Endothelial cell of umbilical vein (primary cell): ENCODE data around the gene NR1D1. TPM values are rescaled to one million over a fixed set of nuclear protein-coding genes. Genes with fewer than 3 reads are reported as not detected.

Experiments
- BruUV-seq: library from RNA; stranded (reverse); fragments of 400-500 nt; replicated peaks from 2 replicates; lab custom pipeline; 2021; lab: Mats Ljungman, UMichigan
- CTCF ChIA-PET: fragments of 300-600, 350-600 bp; sonication (Branson Sonifier 250); formaldehyde crosslinking; loops from one replicate; lab custom pipeline; 2021; ENCODE audit warnings: antibody characterized with exemption, inconsistent platforms; lab: Charles Lee
- POLR2A ChIA-PET: fragments of 300-600, 350-600 bp; sonication (Branson Sonifier 250); formaldehyde crosslinking; loops from one replicate; lab custom pipeline; 2021; ENCODE audit warnings: antibody characterized with exemption, inconsistent platforms; lab: Charles Lee
- DNase-seq: peaks from one replicate; pipeline ENCODE4 v3.0.0-alpha.2; 2011; ENCODE audit warnings: low read depth, low spot score
- FAIRE-seq: peaks from 2 replicates; lab custom pipeline; 2011; peaks lifted over from hg19 to GRCh38; lab: Jason Lieb, UNC
- H2AFZ ChIP-seq: 2 replicates; pipeline ENCODE4 v1.6.0; 2012; ENCODE audit warnings: low read depth, low read length, control low read depth, inconsistent platforms
- H3K27ac ChIP-seq: 2 replicates; pipeline ENCODE4 v1.5.1; 2011; ENCODE audit warnings: low read depth, mild to moderate bottlenecking, control low read depth, low read length, moderate library complexity; ENCODE audit not compliant: insufficient read depth
- H3K27me3 ChIP-seq, 2 experiments: 2 replicates each; pipeline versions ENCODE4 v1.6.0 to v1.6.1; 2011; ENCODE audit warnings: low read length in 2 of 2, mixed read lengths in 1 of 2; ENCODE audit not compliant: control insufficient read depth in 2 of 2, insufficient read depth in 2 of 2
- H3K36me3 ChIP-seq, 2 experiments: 2 replicates in 1 of 2; 3 replicates in 1 of 2; pipeline ENCODE4 v1.5.1; 2011; ENCODE audit warnings: low read length in 2 of 2, mild to moderate bottlenecking in 1 of 2, moderate library complexity in 1 of 2; ENCODE audit not compliant: control insufficient read depth in 2 of 2, insufficient read depth in 2 of 2; ENCODE audit errors: extremely low read depth in 1 of 2
- H3K4me1 ChIP-seq: 3 replicates; pipeline ENCODE4 v1.5.1; 2011; ENCODE audit warnings: mild to moderate bottlenecking, low read length; ENCODE audit not compliant: control insufficient read depth, insufficient read depth; ENCODE audit errors: extremely low read depth
- H3K4me2 ChIP-seq: 2 replicates; pipeline ENCODE4 v1.6.1; 2011; ENCODE audit warnings: low read length, control low read depth, mixed read lengths; ENCODE audit not compliant: insufficient read depth
- H3K4me3 ChIP-seq, 3 experiments: fragments of 200-600 bp in 1 of 3; sonication (generic), shearing (Covaris generic) in 1 of 3; replicated peaks in 1 of 3; 2 replicates each; pipeline ENCODE4 v1.5.1; 2011 to 2016; ENCODE audit warnings: control low read depth in 3 of 3, low read length in 3 of 3, mild to moderate bottlenecking in 2 of 3, inconsistent platforms in 1 of 3, low read depth in 1 of 3, moderate library complexity in 1 of 3; ENCODE audit not compliant: insufficient read depth in 1 of 3
- H3K79me2 ChIP-seq: 2 replicates; pipeline ENCODE4 v1.6.0; 2012; ENCODE audit warnings: low read length, inconsistent platforms; ENCODE audit not compliant: control insufficient read depth, insufficient read depth
- H3K9ac ChIP-seq: replicated peaks from 2 replicates; pipeline ENCODE3; 2011; ENCODE audit warnings: low read length, control low read depth; ENCODE audit not compliant: insufficient read depth; ENCODE audit errors: extremely low read depth
- H3K9me1 ChIP-seq: replicated peaks from 3 replicates; pipeline ENCODE4 v1.6.0; 2011; ENCODE audit warnings: mild to moderate bottlenecking, low read length; ENCODE audit not compliant: control insufficient read depth, insufficient read depth; ENCODE audit errors: extremely low read depth
- H3K9me3 ChIP-seq: replicated peaks from 2 replicates; pipeline ENCODE4 v1.5.1; 2012; ENCODE audit warnings: low read length, inconsistent platforms; ENCODE audit not compliant: control insufficient read depth, insufficient read depth
- H4K20me1 ChIP-seq: replicated peaks from 2 replicates; pipeline ENCODE3; 2011; ENCODE audit warnings: mild to moderate bottlenecking, low read length; ENCODE audit not compliant: control insufficient read depth, insufficient read depth; ENCODE audit errors: extremely low read depth
- EZH2 ChIP-seq: IDR thresholded peaks from 2 replicates; pipeline ENCODE4 v1.6.1; 2012; ENCODE audit warnings: borderline replicate concordance, low read depth, mild to moderate bottlenecking, moderate library complexity, low read length, inconsistent platforms; ENCODE audit not compliant: severe bottlenecking
- FOS ChIP-seq: IDR thresholded peaks from 2 replicates; pipeline ENCODE4 v1.6.1; 2011; ENCODE audit warnings: mild to moderate bottlenecking, low read length, moderate library complexity, borderline replicate concordance; ENCODE audit not compliant: insufficient read depth
- GATA2 ChIP-seq: IDR thresholded peaks from 2 replicates; pipeline ENCODE4 v1.7.0; 2011; ENCODE audit warnings: low read depth, mild to moderate bottlenecking, moderate library complexity, mixed read lengths, low read length; ENCODE audit not compliant: insufficient read length, insufficient read depth
- JUN ChIP-seq: IDR thresholded peaks from 2 replicates; pipeline ENCODE4 v1.6.1; 2011; ENCODE audit warnings: borderline replicate concordance, low read depth; ENCODE audit not compliant: insufficient read length, insufficient read depth
- MYC ChIP-seq: IDR thresholded peaks from one replicate; pipeline ENCODE4 v1.6.1; 2011; ENCODE audit warnings: mild to moderate bottlenecking, low read depth, low read length
- POLR2A ChIP-seq: IDR thresholded peaks from 2 replicates; pipeline ENCODE4 v1.6.1; 2012; ENCODE audit warnings: low read depth, mild to moderate bottlenecking, control low read depth, low read length
- POLR2AphosphoS5 ChIP-seq: IDR thresholded peaks from 2 replicates; pipeline ENCODE4 v1.6.1; 2012; ENCODE audit warnings: low read depth, mild to moderate bottlenecking, control low read depth, low read length, moderate library complexity; ENCODE audit not compliant: insufficient read depth
- dilution Hi-C: fragments of 300-500 bp; cut with MboI; formaldehyde crosslinking; loops from one replicate; pipeline ENCODE4 v1.15.0; 2019; ENCODE audit warnings: low sequenced_read_pairs; ENCODE audit not compliant: extremely low pct_ligation_motif_present
- intact Hi-C: fragments of 100-400 bp; cut with micrococcal nuclease; formaldehyde crosslinking; loops from one replicate; pipeline ENCODE4 v1.10.0; 2022
- polyA plus RNA-seq, 4 experiments: library from polyadenylated mRNA; depleted of rRNA in 3 of 4; stranded (reverse) in 3 of 4; unstranded in 1 of 4; fragments of >200 nt; gene quantifications; 2 replicates each; pipeline versions ENCODE4 v1.2.1 to v1.2.3, GENCODE V29; 2011 to 2012; ENCODE audit warnings: missing spikeins in 1 of 4
- total RNA-seq: library from RNA; stranded (reverse); gene quantifications from 2 replicates; pipeline ENCODE4 v1.2.3, GENCODE V29; 2021
- TF ChIP-seq, protein P1 (sequence below): IDR thresholded peaks from 2 replicates; pipeline ENCODE4 v1.6.1; 2011; ENCODE audit not compliant: insufficient read depth, insufficient read length
- TF ChIP-seq, protein P2 (sequence below), 2 donors: IDR thresholded peaks; 1 replicate in 1 of 2; 2 replicates in 1 of 2; pipeline ENCODE4 v1.5.1; 2011; ENCODE audit warnings: low read length in 2 of 2, mild to moderate bottlenecking in 2 of 2, moderate library complexity in 2 of 2, control low read depth in 1 of 2, inconsistent platforms in 1 of 2, low read depth in 1 of 2; ENCODE audit not compliant: insufficient read depth in 1 of 2; ENCODE audit errors: extremely low read depth in 1 of 2

NR1D1 gene
- total and polyA plus RNA-seq, 2 donors (not counting 3 experiments of a cell fraction or from before 2014, with no cell fraction given), result 2.5 to 5.2 TPM

DNA sequence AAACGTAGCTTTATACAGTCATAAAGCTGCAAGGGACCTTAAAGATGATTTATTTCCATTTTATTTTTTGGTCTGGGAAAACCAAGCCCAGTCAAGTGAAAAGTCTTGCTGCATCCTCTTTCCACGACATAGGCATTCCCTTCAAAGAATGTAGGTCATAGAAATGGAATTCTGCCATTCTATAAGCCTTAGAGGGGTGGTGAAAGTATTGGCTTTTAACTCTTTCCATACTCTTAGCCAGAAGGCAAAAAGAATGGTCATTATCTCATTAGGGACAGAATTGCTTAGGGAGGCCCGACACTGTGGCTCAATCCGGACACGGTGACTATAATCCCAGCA is 13.5 kb upstream of the NR1D1 start:
- intact Hi-C loops, result loop anchor here (1.0 kb wide), 4 partner anchors 7 to 176 kb away; partner anchors contain the start of gene MSL1
- peak overlapping the region; percentile 76 for H3K27ac ChIP-seq
- FAIRE-seq (no peak), DNase-seq (no peak)
- H3K79me2 ChIP-seq, result no peaks in the 10 kb centered on the region
- H3K9me3 ChIP-seq, result no peaks in the 10 kb centered on the region
- no TSS peak for BruUV-seq
- peak overlapping the region; percentile 83 for H3K4me2 ChIP-seq
- peak overlapping the region; percentile 51 for H2AFZ ChIP-seq
- H3K36me3 ChIP-seq, result no peaks in the 10 kb centered on the region
- H3K4me1 ChIP-seq, result peaks cover 49% of the 10 kb centered on the region
- H3K9me1 ChIP-seq, result no peaks in the 10 kb centered on the region
- dilution Hi-C loops, result no loop called here
- H4K20me1 ChIP-seq, result no peaks in the 10 kb centered on the region
- TF ChIP-seq, protein P1, sequence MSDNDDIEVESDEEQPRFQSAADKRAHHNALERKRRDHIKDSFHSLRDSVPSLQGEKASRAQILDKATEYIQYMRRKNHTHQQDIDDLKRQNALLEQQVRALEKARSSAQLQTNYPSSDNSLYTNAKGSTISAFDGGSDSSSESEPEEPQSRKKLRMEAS, result no peak
- TF ChIP-seq JUN, result no peak
- TF ChIP-seq POLR2AphosphoS5, result no peak
- no peak for TF ChIP-seq GATA2
- no peak for TF ChIP-seq EZH2
- TF ChIP-seq, protein P2, sequence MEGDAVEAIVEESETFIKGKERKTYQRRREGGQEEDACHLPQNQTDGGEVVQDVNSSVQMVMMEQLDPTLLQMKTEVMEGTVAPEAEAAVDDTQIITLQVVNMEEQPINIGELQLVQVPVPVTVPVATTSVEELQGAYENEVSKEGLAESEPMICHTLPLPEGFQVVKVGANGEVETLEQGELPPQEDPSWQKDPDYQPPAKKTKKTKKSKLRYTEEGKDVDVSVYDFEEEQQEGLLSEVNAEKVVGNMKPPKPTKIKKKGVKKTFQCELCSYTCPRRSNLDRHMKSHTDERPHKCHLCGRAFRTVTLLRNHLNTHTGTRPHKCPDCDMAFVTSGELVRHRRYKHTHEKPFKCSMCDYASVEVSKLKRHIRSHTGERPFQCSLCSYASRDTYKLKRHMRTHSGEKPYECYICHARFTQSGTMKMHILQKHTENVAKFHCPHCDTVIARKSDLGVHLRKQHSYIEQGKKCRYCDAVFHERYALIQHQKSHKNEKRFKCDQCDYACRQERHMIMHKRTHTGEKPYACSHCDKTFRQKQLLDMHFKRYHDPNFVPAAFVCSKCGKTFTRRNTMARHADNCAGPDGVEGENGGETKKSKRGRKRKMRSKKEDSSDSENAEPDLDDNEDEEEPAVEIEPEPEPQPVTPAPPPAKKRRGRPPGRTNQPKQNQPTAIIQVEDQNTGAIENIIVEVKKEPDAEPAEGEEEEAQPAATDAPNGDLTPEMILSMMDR (IDR thresholded peaks at IDR 0.05; ENCODE audit: extremely low read depth in 1 of 2, insufficient read depth in 1 of 2, low read depth in 1 of 2, low read length in 2 of 2), result no peak
- TF ChIP-seq FOS, result no peak
- TF ChIP-seq MYC, result no peak
- TF ChIP-seq POLR2A, result no peak
- ChIA-PET POLR2A (interaction anchor here (0.6 to 4.3 kb wide), 7 partner anchors 8 to 1574 kb away, joined by 3 to 56 read pairs (median 3); partner anchors contain the start of genes MSL1 and NR1D1), CTCF (interaction anchor here (1.0 to 5.8 kb wide), 27 partner anchors 9 to 179 kb away, joined by 3 to 138 read pairs (median 10); partner anchors contain the start of genes CASC3, CSF3, MED24 and MSL1)
- peak overlapping the region; percentile 74 for H3K9ac ChIP-seq
- no peak overlapping the region for H3K4me3 ChIP-seq
- H3K27me3 ChIP-seq, result no peaks in the 10 kb centered on the region
